Thymus (tissue), 11 donors: ENCODE data around the gene ADNP. TPM values are rescaled to one million over a fixed set of nuclear protein-coding genes. Genes with fewer than 3 reads are reported as not detected.
A peak's percentile ranks its signal among the peaks of the same experiment; 100 is the strongest.

ENCODE experiments used
- DNase-seq, 9 donors: peaks; one replicate each; pipeline ENCODE4 v3.0.0-alpha.2; 2013; ENCODE audit warnings: low spot score in 9 of 9, low read depth in 6 of 9, missing footprints in 1 of 9
- H3K27ac ChIP-seq, 2 donors: one replicate each; pipeline ENCODE4 v1.5.1; 2013; ENCODE audit warnings: control low read depth in 1 of 2, low read depth in 1 of 2, low read length in 1 of 2, mild to moderate bottlenecking in 1 of 2, moderate library complexity in 1 of 2
- H3K27me3 ChIP-seq, 2 donors: one replicate each; pipeline ENCODE4 v1.5.1; 2013; ENCODE audit warnings: low read length in 1 of 2; ENCODE audit not compliant: control insufficient read depth in 2 of 2, insufficient read depth in 1 of 2
- H3K36me3 ChIP-seq, 2 donors: one replicate each; pipeline ENCODE4 v1.5.1; 2013; ENCODE audit warnings: low read length in 1 of 2, mild to moderate bottlenecking in 1 of 2, moderate library complexity in 1 of 2; ENCODE audit not compliant: control insufficient read depth in 2 of 2, insufficient read depth in 2 of 2
- H3K4me1 ChIP-seq, 2 donors: one replicate each; pipeline ENCODE4 v1.5.1; 2013; ENCODE audit warnings: low read length in 2 of 2; ENCODE audit not compliant: control insufficient read depth in 2 of 2, insufficient read depth in 2 of 2
- H3K4me3 ChIP-seq, 2 donors: one replicate each; pipeline ENCODE4 v1.5.1; 2013; ENCODE audit warnings: low read length in 2 of 2, control low read depth in 1 of 2, mild to moderate bottlenecking in 1 of 2
- H3K9me3 ChIP-seq, 2 donors: one replicate each; pipeline ENCODE4 v1.5.1; 2013; ENCODE audit warnings: low read length in 1 of 2, mild to moderate bottlenecking in 1 of 2; ENCODE audit not compliant: control insufficient read depth in 2 of 2, insufficient read depth in 1 of 2
- WGBS: extraction: QIAGEN DNeasy Blood & Tissue Kit; methylation state at CpG from one replicate; pipeline ENCODE4 v1.1.7; 2013; 5-methylcytosine and 5-hydroxymethylcytosine counted together
- polyA plus RNA-seq: library from polyadenylated mRNA; stranded (reverse); fragments of 200-250 nt; gene quantifications from one replicate; pipeline ENCODE4 v1.2.3, GENCODE V29; 2013
- total RNA-seq: library from RNA; stranded (reverse); fragments of 120-200 nt; gene quantifications from one replicate; pipeline ENCODE4 v1.2.4, GENCODE V29; 2013
- donor health status: healthy.

Gene ADNP
- total and polyA plus RNA-seq, 2 donors = 22.8 to 55.6 TPM

DNA sequence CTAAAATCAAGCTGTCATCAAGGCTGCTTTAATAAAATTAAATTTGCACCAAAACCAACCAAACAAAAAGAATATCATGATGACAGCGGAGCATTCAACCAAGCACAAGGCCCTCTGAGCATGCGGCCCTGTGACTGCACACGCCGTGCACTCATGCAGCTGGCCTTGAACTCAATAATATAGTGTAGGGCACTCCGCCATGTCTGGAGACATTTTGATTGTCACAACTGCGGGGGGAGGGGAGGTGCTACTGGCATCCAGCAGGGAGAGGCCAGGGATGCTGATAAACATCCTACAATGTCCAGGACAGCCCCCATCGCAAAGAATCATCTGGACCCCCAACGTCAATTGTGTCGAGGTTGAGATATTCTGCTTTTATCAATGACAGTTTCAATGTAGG lies 37.1 kb upstream of the ADNP start:
- DNase-seq = no peak

DNA sequence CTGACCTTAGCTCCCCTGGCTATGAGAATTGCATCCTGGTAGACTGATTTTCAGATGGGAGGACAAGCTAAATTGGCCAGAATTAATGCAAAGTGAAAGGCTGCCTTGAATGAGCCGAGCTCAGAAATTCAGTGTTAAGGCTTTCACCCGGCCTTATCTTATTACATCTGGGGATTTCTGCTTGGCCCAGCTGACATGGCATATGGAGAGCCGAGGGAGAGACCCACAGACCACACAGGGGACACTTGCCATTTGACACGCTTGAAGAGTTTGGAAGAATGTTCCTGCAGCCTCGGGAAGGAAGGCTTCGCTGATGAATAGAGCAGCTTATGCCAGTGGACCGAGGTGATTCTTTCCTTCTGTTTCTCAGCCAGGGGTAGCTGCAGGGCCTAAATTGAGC lies 36.3 kb upstream of the ADNP start:
- peaks cover 0 to 6% of the 10 kb centered on the region in 2 donors for H3K27me3 ChIP-seq
- H3K9me3 ChIP-seq = no peaks in the 10 kb centered on the region
- H3K36me3 ChIP-seq = no peaks in the 10 kb centered on the region
- peak overlapping the region in 1 of 2 donors; percentile 18 for H3K27ac ChIP-seq
- H3K4me1 ChIP-seq = no peaks in the 10 kb centered on the region
- no peak for DNase-seq
- no peak overlapping the region for H3K4me3 ChIP-seq
- WGBS = 60% methylated on average over 7 of the region's 7 CpGs

More for the DNA sequence above, 37.1 kb upstream of the ADNP start:
- no peak overlapping the region for H3K4me3 ChIP-seq
- no peaks in the 10 kb centered on the region for H3K4me1 ChIP-seq
- H3K9me3 ChIP-seq = no peaks in the 10 kb centered on the region
- peaks cover 0 to 6% of the 10 kb centered on the region in 2 donors for H3K27me3 ChIP-seq
- 92% methylated on average over 9 of the region's 9 CpGs for WGBS
- no peak overlapping the region for H3K27ac ChIP-seq
- H3K36me3 ChIP-seq = no peaks in the 10 kb centered on the region

DNA sequence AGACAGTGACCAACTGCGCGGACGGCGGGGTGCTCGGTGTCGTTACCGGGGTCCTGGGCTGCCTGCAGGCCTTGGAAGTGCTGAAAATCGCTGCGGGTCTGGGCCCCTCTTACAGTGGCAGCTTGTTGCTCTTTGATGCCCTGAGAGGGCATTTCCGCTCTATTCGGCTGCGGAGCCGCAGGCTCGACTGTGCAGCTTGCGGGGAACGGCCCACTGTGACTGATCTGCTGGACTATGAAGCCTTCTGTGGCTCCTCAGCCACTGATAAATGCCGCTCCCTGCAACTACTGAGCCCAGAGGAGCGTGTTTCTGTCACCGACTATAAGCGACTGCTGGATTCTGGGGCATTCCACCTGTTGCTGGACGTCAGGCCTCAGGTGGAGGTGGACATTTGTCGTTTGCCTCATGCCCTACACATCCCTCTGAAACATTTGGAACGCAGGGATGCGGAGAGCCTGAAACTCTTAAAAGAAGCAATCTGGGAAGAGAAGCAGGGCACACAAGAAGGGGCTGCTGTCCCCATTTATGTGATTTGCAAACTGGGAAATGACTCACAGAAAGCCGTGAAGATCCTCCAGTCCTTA lies 28.4 kb upstream of the ADNP start:
- no peak for DNase-seq
- Histone ChIP-seq H3K4me1 (peaks cover 20 to 23% of the 10 kb centered on the region in 2 donors), H3K27ac (no peak overlapping the region), H3K4me3 (peak overlapping the region; percentile 96 to 98), H3K9me3 (no peaks in the 10 kb centered on the region), H3K36me3 (peaks cover 0 to 4% of the 10 kb centered on the region in 2 donors), H3K27me3 (no peaks in the 10 kb centered on the region)
- WGBS = 72% methylated on average over 25 of the region's 25 CpGs

DNA sequence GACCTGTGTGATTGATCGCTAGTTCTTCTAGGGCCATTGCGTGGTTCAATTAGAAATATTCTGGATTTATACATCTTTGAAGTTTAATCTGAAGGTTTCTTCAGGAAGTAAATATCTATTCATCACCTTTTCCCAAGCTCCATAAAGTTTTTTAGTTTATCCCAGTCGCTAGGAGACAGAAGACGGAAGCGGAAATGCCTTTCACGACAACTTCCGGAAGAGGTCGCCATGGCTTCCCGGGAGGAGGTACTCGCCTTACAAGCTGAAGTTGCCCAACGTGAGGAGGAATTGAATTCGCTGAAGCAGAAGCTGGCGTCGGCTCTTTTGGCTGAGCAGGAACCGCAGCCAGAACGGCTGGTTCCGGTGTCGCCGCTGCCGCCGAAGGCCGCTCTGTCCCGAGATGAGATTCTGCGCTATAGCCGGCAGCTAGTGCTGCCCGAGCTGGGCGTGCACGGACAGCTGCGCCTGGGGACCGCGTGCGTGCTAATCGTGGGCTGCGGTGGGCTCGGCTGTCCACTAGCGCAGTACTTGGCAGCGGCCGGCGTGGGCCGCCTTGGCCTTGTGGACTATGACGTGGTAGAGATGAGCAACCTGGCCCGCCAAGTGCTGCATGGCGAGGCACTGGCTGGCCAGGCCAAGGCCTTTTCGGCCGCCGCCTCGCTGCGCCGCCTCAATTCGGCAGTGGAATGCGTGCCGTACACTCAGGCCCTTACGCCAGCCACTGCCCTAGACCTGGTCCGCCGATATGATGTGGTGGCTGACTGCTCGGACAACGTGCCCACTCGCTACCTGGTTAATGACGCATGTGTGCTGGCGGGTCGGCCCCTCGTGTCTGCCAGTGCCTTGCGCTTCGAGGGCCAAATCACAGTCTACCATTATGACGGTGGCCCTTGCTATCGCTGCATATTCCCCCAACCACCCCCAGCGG lies 27.6 kb upstream of the ADNP start, which contains the start of gene MOCS3:
Gene MOCS3 (plus strand): TSS at position 204 of the 928 bp plus-strand sequence. CDS start 25 bp downstream, at position 229.
- Histone ChIP-seq H3K9me3 (no peaks in the 10 kb centered on the region), H3K4me3 (peak within 1 kb of the TSS; percentile 96 to 98), H3K27ac (peak within 1 kb of the TSS; percentile 85), H3K27me3 (no peaks in the 10 kb centered on the region), H3K36me3 (peaks cover 0 to 8% of the 10 kb centered on the region in 2 donors), H3K4me1 (peaks cover 20 to 23% of the 10 kb centered on the region in 2 donors)
- peak in 8 of 9 donors; percentile 82 to 96 (median 92) for DNase-seq
- 2% methylated on average over 67 of the region's 67 CpGs for WGBS

DNA sequence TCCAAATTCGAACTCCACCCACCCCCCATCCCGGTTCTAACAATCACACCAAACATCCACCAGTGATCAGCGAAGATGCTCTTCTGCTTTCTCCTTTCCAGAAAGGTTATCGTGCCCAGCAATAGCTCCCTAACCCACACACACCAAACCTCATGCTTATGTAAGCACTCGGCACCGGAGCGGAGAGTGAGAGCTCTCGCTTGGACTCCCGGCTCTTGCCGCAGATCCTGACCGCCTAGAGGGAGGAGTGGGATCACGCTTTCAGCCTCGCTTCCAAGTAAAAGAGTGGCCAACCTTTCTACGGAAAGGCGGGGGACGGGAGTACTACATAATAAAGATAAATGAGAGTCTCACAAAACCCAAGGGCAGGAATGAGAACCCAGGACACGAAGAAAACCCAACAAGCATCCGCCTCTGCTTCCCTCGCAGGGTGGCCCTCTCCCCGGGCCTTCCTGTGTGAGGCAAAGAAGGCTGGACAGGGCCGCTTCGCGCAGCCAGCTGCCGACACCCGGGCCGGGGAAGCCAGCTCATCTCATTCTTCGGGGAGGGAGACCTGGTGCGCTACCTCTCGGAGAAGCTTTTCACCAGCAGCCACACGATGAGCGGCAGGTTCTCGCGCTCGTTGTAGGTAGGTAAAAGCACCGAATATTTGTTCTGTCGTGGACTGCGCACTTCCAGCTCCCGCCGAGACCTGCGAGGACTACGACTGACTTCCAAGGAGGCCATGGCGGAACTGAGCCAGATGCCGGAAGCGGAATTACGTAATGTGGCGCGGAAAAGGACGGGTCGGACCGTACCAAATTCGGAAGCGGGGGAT lies 26.8 kb upstream of the ADNP start, which contains the start of gene DPM1:
Gene DPM1 (minus strand): TSS at position 735 of the 817 bp plus-strand sequence. CDS start 9 bp downstream, at position 726.
- under 1% methylated on average over 52 of the region's 52 CpGs for WGBS

DNA sequence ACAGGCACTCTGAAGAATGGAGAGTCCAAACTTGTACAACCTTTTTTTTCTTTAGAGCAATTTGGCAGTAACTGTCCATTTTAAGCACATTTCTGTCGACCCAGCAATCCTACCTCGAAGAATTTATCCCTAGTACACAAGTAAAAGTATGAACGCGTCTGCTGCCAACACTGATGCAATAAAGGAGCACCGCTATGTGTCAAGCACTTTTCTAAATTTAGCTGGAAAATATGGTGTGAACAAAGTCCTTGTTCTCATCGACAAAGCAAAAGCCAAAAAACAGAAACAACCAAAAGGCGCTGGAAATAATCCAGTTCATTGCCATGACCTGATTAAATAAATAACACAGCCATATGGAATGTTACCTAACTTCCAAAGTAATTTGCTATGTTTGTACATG lies 26.0 kb upstream of the ADNP start:
- no peak overlapping the region for H3K27ac ChIP-seq
- DNase-seq = no peak
- 42% methylated on average over 7 of the region's 7 CpGs for WGBS
- peaks cover 20 to 23% of the 10 kb centered on the region in 2 donors for H3K4me1 ChIP-seq
- no peaks in the 10 kb centered on the region for H3K27me3 ChIP-seq
- H3K4me3 ChIP-seq = peak overlapping the region; percentile 96 to 98
- H3K9me3 ChIP-seq = no peaks in the 10 kb centered on the region
- H3K36me3 ChIP-seq = peaks cover 3 to 17% of the 10 kb centered on the region in 2 donors

More for the DNA sequence above, 26.8 kb upstream of the ADNP start, which contains the start of gene DPM1:
- no peaks in the 10 kb centered on the region for H3K27me3 ChIP-seq
- peak in 4 of 9 donors; percentile 3 to 94 (median 50) for DNase-seq
- peaks cover 20 to 23% of the 10 kb centered on the region in 2 donors for H3K4me1 ChIP-seq
- peak within 1 kb of the TSS; percentile 85 for H3K27ac ChIP-seq
- peak within 1 kb of the TSS; percentile 96 to 98 for H3K4me3 ChIP-seq
- peaks cover 3 to 14% of the 10 kb centered on the region in 2 donors for H3K36me3 ChIP-seq
- H3K9me3 ChIP-seq = no peaks in the 10 kb centered on the region

DNA sequence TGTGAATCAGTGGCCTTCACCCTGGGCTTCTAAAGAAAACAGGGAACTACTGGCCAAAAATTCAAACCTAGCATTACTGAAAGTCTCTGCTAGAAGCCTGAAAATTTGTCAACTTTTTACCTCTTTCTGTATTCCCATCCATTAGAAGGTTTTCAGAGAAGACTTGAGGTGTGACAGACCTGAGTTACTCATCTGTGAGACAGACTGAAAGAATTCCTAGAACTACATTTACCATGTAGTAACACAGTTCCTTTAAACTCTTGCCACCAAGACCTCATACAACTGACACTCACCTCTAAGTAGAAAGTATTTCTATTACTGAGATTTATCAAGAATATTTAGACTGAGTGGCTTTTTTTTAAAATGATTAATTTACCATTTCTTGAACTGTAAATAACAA lies 22.6 kb upstream of the ADNP start:
- Histone ChIP-seq H3K27ac (no peak overlapping the region), H3K4me1 (peaks cover 10 to 12% of the 10 kb centered on the region in 2 donors), H3K4me3 (no peak overlapping the region), H3K27me3 (no peaks in the 10 kb centered on the region), H3K9me3 (no peaks in the 10 kb centered on the region), H3K36me3 (peaks cover 18 to 43% of the 10 kb centered on the region in 2 donors)
- no peak for DNase-seq

DNA sequence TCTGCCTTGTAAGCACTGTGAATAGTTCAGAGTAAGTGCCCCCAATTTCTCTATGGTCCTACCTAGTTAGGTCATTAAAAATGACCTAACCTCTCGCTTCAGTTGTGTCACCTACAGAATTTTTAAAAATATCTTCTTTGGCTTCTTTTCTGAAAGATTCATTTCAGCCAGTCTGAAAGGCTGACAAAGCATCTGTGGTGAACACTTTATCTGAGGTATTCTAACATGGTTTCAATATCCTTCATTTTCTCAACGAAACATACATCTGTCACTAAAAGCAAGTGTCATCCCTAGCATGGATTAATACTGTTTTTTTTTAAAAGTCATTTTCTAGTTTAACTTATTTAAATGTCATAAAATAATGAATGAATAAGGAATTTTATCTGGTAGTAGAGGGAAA lies 22.0 kb upstream of the ADNP start:
- Histone ChIP-seq H3K9me3 (no peaks in the 10 kb centered on the region), H3K27me3 (no peaks in the 10 kb centered on the region), H3K27ac (no peak overlapping the region), H3K36me3 (peaks cover 20 to 46% of the 10 kb centered on the region in 2 donors), H3K4me1 (peaks cover 10 to 12% of the 10 kb centered on the region in 2 donors), H3K4me3 (no peak overlapping the region)
- 97% methylated on average over 2 of the region's 2 CpGs for WGBS
- no peak for DNase-seq
